ENCODE results near the gene QSER1.
"Not testable (repeated sequence)": the region's sequence is repeated elsewhere in the genome, so short reads cannot be mapped to it uniquely, and the experiment has no call there.

Gene QSER1

DNA sequence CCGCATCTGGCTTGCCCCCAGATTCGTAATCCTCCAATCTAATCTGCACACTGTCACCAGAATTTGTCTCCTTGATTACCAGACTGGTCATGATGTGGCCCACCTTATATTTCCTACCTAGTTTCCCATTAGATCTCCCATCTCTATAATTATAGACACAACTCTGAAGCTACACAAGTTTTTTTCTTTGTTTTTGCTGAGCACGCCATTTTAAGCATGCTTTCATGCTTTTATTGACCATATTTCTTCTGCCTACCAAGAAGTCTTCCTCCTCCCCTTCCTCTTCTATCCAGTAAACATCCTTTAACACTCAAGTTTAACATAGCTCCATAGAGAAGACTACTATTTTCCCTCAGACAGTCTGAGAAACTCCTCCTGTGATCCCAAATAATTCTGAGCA lies 98.8 kb downstream of the QSER1 start:
- in situ Hi-C loops (cut with HindIII; ENCODE audit: low sequenced_read_pairs) = no loop called here

DNA sequence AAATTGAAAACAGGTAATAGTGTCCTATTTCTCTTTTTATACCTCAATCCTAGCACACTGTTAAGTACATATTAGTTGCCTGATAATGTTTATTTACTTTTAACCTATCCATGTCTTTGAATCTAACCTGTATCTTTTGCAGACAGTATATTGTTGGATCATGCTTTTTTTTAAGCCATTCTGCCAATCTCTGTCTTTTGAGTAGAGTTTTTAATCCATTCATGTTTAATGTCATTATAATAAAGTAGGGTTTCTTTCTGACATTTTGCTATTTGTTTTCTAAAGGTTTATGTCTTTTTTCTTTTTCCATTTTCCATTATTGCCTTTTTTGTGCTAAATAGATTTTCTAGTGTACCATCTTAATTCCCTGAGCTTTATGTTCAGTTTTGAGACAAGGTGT lies 99.3 kb downstream of the QSER1 start:
- in situ Hi-C loops (cut with HindIII; ENCODE audit: low sequenced_read_pairs) = no loop called here

DNA sequence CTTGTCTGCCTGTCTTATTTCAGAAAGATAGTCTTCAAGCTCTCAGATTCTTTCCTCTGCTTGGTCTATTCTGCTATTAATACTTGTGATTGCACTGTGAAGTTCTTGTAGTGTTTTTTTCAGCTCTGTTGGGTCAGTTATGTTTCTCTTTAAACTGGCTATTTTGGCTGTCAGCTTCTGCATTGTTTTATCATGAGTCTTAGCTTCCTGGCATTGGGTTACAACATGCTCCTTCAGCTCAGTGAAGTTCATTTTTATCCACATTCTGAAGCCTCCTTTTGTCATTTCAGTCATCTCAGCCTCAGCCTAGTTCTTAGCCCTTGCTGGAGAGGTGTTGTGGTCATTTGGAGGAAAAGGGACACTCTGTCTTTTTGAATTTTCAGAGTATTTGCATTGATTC lies 107.6 kb downstream of the QSER1 start:
- in situ Hi-C loops (cut with HindIII; ENCODE audit: low sequenced_read_pairs) = no loop called here

DNA sequence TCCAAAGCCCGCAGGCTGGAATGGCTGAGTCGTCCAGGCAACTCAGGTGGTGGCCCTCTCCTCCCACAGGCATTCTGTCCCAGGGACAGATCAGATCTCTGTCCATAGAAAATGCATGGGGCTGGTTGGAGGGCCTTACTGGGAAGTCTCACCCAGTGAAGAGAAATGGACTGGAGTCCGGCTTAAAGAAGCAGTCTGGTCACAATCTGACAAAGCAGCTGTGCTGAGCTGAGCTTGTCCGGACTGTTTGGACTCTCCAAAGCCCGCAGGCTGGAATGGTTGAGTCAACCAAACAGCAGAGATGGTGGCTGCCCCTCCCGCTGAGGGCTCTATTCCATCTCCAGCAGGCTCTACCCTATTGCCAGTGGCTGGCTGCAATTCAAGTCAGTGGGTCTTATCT lies 108.7 kb downstream of the QSER1 start:
- in situ Hi-C loops (cut with HindIII; ENCODE audit: low sequenced_read_pairs) = no loop called here

DNA sequence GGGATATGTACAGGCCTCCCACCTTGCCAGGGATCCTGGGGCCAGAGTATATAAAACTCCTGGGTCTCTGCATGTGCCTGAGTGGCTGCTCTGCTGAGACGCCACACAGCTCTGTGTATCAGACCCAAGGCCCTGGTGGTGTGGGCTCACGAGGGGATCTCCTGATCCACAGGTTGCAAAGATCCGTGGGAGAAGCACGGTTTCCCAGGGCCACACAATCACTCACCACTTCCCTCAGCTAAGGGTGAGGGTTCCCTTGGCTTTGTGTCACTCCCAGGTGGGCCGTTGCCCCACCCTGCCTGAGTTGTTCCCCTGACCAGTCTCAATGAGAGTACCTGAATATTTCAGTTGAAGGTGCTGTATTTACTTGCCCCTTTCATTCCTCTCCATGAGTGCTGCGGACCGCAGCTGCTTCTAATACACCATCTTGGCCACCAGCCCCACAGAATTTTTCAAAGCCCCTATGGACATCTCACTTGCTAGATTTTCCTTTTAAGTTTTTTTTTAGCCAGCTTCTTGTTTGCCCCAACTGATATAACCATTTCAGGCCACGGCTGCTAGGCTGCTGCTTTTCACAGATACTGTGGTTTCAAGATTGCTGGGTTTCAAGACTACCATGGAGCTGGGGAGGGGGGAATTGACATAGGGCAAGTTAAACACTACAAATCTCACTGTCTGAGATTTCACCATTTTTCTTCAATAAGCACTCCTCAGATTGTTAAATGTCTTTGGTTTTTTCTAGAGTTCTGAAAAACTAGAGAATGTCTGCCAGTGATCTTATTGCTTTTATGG lies 109.3 kb downstream of the QSER1 start:
- in situ Hi-C loops (cut with HindIII; ENCODE audit: low sequenced_read_pairs) = no loop called here

DNA sequence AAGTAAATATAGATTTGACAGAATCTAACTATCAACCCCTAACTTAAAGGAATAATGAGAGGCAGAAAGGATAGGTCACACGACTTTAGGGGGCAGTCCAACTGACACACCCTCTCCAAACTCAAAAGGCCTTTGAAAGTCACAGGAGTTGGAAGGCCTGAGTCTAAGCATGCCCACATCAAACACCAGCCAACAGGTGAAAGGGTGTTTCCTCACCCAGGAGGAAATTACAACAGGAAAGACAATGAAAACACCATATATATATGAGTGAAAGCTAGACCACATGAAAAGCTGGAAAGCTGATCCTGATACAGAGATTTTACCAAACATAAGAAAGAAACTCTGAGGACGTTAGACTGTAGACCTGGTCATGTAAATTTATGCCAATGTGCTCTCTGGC lies 112.6 kb downstream of the QSER1 start:
- in situ Hi-C loops (cut with HindIII; ENCODE audit: low sequenced_read_pairs) = no loop called here

DNA sequence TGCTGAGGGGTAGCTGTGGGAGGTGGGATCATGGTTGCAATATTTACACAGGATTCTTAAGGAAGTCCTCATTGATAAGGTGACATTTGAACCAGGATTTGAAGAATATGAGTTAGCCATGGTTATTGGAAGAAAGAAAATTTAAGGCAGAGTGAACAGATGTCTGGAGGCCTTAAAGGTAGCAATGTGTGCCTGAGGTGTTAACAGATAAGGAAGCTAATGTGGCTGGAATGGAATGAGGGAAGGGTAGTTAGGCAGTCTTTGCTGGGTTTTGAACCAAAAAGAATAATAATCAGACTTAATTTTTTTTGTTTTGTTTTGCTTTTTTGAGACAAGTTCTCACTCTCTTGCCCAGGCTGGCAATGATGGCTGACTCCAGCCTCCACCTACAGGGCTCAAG lies 113.4 kb downstream of the QSER1 start:
- in situ Hi-C loops (cut with HindIII; ENCODE audit: low sequenced_read_pairs) = no loop called here

DNA sequence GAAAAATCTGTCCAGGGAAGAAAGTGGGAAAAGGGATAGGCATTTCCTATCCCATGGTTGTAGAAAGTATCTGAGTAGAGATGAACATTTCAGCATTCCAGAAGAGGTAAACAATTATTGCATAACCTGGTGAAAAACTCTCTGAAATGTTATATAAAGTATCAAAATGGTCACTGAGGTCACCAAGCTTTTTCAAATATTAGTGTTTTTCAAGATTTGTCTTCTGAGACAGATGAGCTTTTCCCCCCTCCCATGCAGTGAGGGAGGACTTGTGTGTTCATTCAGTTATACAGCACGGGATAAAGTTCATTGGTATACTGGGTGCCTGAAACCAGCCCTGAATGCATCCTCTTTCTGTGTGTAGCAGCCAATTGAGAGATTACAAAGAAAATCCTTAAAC lies 121.1 kb downstream of the QSER1 start:
- in situ Hi-C loops (cut with HindIII; ENCODE audit: low sequenced_read_pairs) = no loop called here

DNA sequence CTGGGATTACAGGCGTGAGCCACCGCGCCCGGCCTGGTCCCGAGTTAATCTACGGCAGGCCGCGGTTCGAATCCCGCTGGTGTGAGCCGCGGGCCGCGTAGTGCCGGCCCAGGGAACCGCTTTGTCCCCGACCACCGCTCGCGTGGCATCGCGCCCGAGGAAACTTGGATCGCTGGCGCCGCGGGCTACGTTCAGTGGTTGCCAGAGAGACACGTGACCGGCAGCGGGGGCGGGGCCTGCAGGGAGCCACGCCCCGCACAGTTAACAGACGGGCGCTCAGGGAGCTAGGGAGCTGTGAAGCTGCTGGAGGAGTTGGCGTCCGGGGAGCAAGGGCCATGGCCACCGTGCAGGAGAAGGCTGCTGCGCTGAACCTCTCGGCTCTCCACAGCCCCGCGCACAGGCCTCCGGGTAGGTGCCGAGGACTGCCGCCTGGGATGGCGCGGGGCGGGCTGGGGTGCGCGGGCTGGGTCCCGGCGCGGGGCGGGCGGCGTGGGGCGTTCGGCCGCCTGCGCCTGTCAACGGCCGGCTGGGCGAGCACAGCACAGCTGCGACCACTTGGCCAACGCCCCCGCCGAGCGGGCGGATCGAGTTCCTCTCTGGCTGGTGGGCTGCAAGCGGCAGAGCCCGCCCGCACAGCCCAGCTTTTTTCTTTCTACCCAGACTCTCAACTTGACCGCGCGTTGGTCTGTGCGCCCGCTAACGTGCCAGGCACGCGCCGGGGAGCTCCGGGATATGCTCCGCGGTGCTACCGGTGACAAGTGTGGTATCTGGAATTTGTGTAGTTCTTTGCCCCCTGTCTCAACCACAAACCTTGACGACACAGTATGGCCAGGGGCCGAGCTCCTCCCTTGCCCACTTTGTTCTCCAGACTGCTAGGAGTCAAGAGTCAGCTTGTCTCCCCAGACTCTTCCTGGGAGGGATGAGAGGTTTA lies 123.3 kb downstream of the QSER1 start, which contains the start of gene DEPDC7:
DEPDC7 (plus strand) TSS at position 258 of the 931 bp plus-strand sequence; CDS start at position 336, 78 bp downstream.
- in situ Hi-C loops (cut with HindIII; ENCODE audit: low sequenced_read_pairs) = no loop called here

DNA sequence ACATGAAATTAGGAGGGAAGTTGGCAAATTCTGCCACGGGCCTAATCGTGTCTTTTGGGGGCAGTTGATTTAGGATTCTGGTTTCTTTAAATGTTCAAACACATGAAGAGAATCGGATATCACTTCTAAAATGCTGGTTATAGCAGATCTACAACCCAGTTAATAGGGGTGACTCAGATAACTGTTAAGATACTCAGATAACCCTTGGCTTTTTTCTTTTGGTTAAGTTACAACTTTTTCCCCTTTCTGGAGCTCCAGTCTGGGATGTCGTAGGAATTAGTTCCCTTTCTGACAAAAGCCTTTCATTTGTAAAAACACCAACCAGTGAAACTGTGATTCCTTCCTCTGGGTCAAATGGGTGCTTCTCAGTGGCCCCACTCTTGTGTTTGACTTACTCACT lies 124.0 kb downstream of the QSER1 start:
- in situ Hi-C loops (cut with HindIII; ENCODE audit: low sequenced_read_pairs) = no loop called here

DNA sequence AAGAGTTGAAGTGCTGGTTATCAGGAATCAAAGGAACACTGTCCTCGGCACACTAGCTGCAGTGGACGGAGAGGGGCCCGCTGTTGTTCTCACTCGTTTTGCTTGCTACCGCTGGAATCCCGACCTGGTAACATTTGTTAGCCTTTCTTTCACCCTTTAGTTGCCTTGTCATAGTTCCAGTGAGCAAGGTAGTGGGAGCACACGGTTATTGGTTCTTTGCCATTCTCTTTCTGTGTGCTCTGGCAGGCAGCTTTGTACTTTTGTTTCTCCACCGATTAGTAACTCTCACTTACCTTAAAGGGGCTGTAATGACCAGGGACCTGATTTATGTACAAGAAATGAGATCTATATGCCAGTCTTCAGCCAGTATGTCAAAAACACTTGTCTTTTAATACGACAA lies 124.9 kb downstream of the QSER1 start:
- in situ Hi-C loops (cut with HindIII; ENCODE audit: low sequenced_read_pairs) = no loop called here

DNA sequence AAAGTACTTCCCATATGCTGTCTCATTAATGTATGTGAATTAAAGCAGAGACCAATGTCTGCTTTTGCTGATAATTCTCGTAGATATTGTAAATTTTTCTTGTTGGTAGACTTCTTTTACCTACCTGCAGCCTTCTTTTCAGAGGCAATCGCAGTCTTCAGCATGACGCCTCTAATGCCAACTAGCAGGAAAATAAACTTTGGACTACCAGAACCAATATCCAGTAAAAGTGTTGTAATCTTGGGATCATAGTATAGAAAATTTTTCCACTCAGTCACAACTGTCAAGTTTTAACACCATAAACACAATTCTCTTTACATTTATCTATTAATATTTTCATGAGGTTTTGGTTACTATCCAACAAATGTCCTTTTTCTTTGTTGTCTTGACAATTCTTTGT lies 125.4 kb downstream of the QSER1 start:
- in situ Hi-C loops (cut with HindIII; ENCODE audit: low sequenced_read_pairs) = no loop called here

DNA sequence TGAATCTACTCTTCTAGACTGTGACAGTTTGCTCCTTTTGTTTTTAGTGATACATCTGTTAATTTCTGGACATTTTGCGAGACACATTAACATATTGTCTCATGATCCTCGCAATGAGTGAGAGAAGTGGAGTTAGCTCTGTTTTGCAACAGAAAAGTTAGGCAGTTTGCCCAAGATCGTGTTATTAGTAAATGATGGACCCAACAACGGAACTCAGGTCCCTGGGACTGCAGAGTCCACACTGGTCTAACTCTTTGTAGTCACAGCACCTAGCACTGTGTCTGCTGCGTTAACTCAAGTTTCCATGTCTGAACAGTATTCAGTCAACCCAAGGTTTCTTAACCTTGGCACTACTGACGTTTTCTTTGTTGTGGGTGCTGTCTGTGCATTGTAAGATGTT lies 126.2 kb downstream of the QSER1 start:
- in situ Hi-C loops (cut with HindIII; ENCODE audit: low sequenced_read_pairs) = no loop called here

DNA sequence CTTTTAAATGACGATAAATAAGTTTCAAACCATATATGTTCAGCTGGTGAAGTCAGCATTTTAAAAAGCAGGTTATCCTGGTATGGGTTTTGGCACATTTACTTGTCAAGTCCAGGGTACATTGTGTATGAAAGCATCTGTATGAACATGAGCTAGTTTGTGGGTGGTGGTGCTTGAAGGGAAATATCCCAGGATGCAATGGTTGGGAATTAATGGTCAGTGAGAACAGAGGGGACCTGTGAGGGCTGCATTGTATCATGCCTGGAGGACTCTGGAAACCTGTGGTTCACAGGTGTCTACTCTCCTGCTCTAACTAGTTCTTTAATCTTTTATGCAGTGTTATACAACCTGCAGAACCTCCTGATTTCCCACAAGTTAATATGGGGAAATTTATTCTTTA lies 128.9 kb downstream of the QSER1 start:
- in situ Hi-C loops (cut with HindIII; ENCODE audit: low sequenced_read_pairs) = no loop called here

DNA sequence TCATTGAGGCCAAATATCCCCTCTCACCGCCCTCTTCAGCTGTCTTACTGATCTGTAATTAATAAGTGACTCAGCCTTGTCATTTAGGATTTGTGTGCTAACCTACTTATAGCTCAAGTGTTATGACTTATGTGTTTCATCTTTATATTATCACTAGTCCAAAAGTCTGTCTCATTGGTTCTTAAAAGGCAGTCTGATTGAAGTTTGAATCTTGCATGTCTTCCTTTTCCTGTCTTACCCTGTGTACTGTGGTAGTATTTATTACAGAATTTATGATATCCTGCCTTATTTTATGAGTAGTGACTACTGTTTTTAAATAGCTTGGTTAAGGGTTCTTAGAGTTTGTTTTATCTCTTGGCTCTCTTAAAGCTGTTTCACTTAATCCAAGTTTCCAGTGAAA lies 129.3 kb downstream of the QSER1 start:
- in situ Hi-C loops (cut with HindIII; ENCODE audit: low sequenced_read_pairs) = no loop called here

DNA sequence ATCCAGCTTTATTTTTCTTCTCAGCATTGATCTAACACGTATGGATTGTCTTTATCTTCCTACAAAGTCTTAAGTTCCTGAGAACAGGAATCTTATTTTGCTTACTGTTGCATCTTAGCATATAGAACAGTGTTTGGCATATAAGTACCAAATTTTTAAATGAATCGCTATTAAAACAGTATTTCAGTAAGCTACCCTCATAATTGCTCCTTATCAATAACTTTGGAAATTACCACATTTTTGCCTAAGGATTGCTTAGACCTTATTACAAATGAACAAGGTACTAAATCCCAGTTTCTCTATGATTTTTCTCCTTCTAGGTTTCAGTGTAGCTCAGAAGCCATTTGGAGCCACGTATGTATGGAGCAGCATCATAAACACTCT lies 132.7 kb downstream of the QSER1 start:
- in situ Hi-C loops (cut with HindIII; ENCODE audit: low sequenced_read_pairs) = no loop called here

DNA sequence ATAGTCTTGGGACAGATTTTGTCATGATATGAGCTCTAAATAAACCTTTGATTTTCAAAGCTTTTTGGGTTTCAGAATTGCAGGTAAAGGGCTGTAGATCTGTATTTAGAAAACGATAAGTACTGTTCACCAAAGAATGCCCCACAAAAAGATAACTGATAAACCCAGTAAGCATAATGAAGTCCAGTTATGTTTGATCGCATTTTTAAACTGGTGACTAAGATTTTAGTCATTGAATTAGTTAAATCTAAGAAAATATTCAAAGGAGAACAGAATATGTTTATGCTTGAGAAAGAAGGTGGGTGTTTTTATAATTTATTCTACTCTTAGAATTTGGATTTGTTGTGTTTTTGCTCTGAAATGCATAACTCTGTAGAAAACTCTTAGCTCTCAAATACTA lies 134.6 kb downstream of the QSER1 start:
- in situ Hi-C loops (cut with HindIII; ENCODE audit: low sequenced_read_pairs) = no loop called here

DNA sequence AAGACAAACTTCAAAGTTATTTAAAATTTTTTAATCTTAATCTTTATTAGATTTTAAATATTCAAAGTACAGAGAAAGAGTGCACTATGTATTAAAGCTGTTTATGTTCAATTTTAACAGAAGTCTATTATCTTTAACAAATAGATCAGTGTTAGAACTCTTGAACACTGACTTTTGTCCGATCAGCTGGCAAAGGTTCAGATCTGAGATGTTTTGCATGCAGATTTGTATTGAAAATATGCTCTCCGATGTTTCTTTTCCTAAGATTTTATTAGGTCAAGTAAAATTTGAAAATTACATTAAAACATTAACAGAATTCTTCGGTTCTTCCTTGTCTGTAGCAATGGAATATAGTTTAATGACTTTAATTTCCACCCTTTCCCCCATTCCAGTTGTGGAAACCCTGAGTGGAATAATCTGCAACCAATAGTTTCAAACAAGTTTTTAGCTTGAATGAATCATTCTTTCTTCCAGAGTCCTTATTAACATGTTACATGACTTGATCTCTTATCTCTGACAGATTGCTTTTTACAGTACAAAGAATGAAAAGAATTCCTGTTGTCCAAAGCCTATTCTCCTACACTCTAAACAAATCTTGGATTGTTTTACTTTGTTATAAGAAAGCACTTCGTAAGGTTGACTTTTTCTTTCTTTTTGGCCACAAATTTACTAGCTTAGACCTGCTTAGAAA lies 135.4 kb downstream of the QSER1 start:
- in situ Hi-C loops (cut with HindIII; ENCODE audit: low sequenced_read_pairs) = no loop called here

DNA sequence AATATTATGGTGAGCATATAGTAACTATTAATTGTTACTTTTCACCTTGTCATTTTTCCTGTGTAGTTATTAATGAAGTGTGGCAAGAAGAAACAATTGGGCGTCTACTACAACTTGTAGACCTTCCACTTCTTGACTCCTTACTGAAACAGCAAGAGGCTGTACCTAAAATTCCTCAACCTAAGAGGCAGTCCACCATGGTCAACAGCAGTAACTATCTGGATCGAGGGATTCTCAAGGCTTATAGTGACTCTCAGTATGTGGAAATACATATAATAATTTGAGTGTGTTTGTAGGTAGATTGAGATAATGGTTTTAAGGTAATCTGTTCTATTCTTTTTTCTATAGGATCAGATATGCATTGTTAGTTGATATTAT lies 135.9 kb downstream of the QSER1 start:
- in situ Hi-C loops (cut with HindIII; ENCODE audit: low sequenced_read_pairs) = no loop called here

DNA sequence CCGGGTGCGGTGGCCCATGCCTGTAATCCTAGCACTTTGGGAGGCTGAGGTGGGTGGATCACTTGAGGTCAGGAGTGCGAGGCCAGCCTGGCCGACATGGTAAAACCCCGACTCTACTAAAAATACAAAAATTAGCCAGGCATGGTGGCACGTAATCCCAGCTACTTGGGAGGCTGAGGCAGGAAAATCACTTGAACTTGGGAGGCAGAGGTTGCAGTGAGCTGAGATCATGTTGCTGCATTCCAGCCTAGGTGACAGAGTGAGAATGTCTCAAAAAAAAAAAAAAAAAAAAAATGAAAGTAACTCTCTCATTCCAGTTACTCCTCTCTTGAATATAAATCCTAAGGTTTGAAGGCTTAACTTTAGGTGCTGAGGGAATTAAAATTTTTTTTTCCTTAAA lies 136.6 kb downstream of the QSER1 start:
- in situ Hi-C loops (cut with HindIII; ENCODE audit: low sequenced_read_pairs) = not testable (repeated sequence)

Measured in DLD1 (cell line).